ENCODE measurements around the gene RILP. TPM values are rescaled to one million over a fixed set of nuclear protein-coding genes. Genes with fewer than 3 reads are reported as not detected.

RILP gene
- total and polyA plus RNA-seq, 2 of the 4 experiments (the other 2 are of a cell fraction), result 3.9 to 6.0 TPM

DNA sequence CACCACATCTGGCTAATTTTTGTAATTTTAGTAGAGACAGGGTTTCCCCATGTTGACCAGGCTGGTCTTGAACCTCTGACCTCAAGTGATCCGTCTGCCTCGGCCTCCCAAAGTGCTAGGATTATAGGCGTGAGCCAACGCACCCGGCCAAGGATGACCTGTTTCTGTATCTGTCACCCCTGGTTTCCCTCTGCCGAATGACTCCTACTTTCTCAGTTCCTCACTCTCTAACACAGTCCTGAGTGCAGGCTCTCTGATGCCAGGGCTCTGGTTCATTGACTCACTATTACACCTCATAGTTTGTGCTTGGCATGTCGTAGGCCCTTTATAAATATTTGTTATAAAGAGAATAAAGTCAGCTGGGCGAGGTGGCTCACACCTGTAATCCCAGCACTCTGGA lies 45.7 kb upstream of the RILP start:
- WGBS, 2 experiments (ENCODE audit: extremely low coverage in 2 of 2, insufficient read length in 1 of 2), result no CpG with 5 or more reads among the region's 8 CpGs
- no peak overlapping the region for H3K56ac ChIP-seq (ENCODE audit: extremely low read depth, insufficient read depth, low read length)

More for the DNA sequence above, 45.7 kb upstream of the RILP start:
- intact Hi-C loops (cut with micrococcal nuclease) (no loop called here), in situ Hi-C loops (cut with MboI; ENCODE audit: low sequenced_read_pairs) (no loop called here), dilution Hi-C loops (cut with HindIII; ENCODE audit: low sequenced_read_pairs, unreplicated experiment) (no loop called here)
- Histone ChIP-seq H2AK5ac (ENCODE audit: low read depth, low read length) (no peak overlapping the region), H3K4ac (ENCODE audit: low read depth, low read length) (no peak overlapping the region), H3K36me3 (ENCODE audit: control insufficient read depth, insufficient read depth, low read length) (no peaks in the 10 kb centered on the region), H2BK120ac (ENCODE audit: low read depth, low read length) (no peak overlapping the region), H3K79me1 (ENCODE audit: low read depth in 1 of 2, low read length in 2 of 2) (no peaks in the 10 kb centered on the region), H3K9me1 (ENCODE audit: insufficient read depth, low read length) (no peaks in the 10 kb centered on the region), H3K23ac (ENCODE audit: low read depth, low read length) (no peak overlapping the region), H3K4me3 (ENCODE audit: insufficient read depth, low read depth, low read length) (no peak overlapping the region), H2AK9ac (replicated peaks; ENCODE audit: low read depth, low read length, poor library complexity) (no peak overlapping the region), H2BK20ac (ENCODE audit: low read depth, low read length) (no peak overlapping the region), H2BK15ac (ENCODE audit: low read depth, low read length) (no peak overlapping the region), H3K9me3 (ENCODE audit: control insufficient read depth, insufficient read depth, low read length) (peaks cover 3% of the 10 kb centered on the region; the same call in 1 of the 2 replicates), H3K27me3 (ENCODE audit: control insufficient read depth, insufficient read depth, low read length) (no peaks in the 10 kb centered on the region), H4K91ac (ENCODE audit: insufficient read depth, low read depth, low read length) (no peak overlapping the region), H4K8ac (ENCODE audit: low read depth in 2 of 2, low read length in 2 of 2) (no peak overlapping the region), H3K9ac (ENCODE audit: low read depth, low read length) (no peak overlapping the region), H4K20me1 (ENCODE audit: insufficient read depth, low read length) (no peaks in the 10 kb centered on the region), H2AFZ (replicated peaks; ENCODE audit: low read length, poor library complexity) (no peak overlapping the region), H3K27ac (ENCODE audit: insufficient read depth, low read length) (no peak overlapping the region), H3K4me2 (ENCODE audit: low read depth, low read length) (no peak overlapping the region), H3K14ac (replicated peaks; ENCODE audit: low read depth, low read length) (no peak overlapping the region), H2BK5ac (ENCODE audit: low read depth, low read length, poor library complexity, severe bottlenecking) (no peak overlapping the region), H3K18ac (ENCODE audit: low read depth, low read length) (no peak overlapping the region), H3K4me1 (ENCODE audit: control insufficient read depth, insufficient read depth, low read length) (peaks cover 4% of the 10 kb centered on the region; the same call in 1 of the 2 replicates), H4K5ac (ENCODE audit: low read depth, low read length) (no peak overlapping the region)
- ChIA-PET CTCF (no interaction called here), POLR2A (ENCODE audit: unreplicated experiment) (no interaction called here)
- ATAC-seq (ENCODE audit: low read depth) (no peak), DNase-seq (no peak)
- TF ChIP-seq MAFK (IDR thresholded peaks at IDR 0.05; ENCODE audit: low read depth, low read length) (no peak), CEBPB (IDR thresholded peaks at IDR 0.05; ENCODE audit: low read depth, low read length) (no peak), RCOR1 (IDR thresholded peaks at IDR 0.05; ENCODE audit: insufficient replicate concordance, low read length) (no peak), SMC3 (IDR thresholded peaks at IDR 0.05; ENCODE audit: low read depth, low read length) (no peak), POLR2A (IDR thresholded peaks at IDR 0.05; ENCODE audit: low read depth, low read length) (no peak), MXI1 (IDR thresholded peaks at IDR 0.05; ENCODE audit: borderline replicate concordance, low read depth, low read length) (no peak), BHLHE40 (IDR thresholded peaks at IDR 0.05; ENCODE audit: low read depth, low read length) (no peak), ELK1 (IDR thresholded peaks at IDR 0.05; ENCODE audit: borderline replicate concordance, low read depth, low read length) (no peak), FOS (IDR thresholded peaks at IDR 0.05; ENCODE audit: low read depth, low read length) (no peak), NFE2L2 (IDR thresholded peaks at IDR 0.05; ENCODE audit: low read depth, low read length) (no peak), MAZ (IDR thresholded peaks at IDR 0.05; ENCODE audit: borderline replicate concordance, low read depth, low read length) (no peak), RFX5 (IDR thresholded peaks at IDR 0.05; ENCODE audit: low read depth, low read length) (no peak), CHD1 (IDR thresholded peaks at IDR 0.05; ENCODE audit: low read depth, low read length) (no peak), RAD21 (IDR thresholded peaks at IDR 0.05; ENCODE audit: low read length) (no peak)
- TF ChIP-seq, protein P1, sequence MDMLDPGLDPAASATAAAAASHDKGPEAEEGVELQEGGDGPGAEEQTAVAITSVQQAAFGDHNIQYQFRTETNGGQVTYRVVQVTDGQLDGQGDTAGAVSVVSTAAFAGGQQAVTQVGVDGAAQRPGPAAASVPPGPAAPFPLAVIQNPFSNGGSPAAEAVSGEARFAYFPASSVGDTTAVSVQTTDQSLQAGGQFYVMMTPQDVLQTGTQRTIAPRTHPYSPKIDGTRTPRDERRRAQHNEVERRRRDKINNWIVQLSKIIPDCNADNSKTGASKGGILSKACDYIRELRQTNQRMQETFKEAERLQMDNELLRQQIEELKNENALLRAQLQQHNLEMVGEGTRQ (IDR thresholded peaks at IDR 0.05; ENCODE audit: low read depth, low read length), result no peak
- TF ChIP-seq, protein P2, sequence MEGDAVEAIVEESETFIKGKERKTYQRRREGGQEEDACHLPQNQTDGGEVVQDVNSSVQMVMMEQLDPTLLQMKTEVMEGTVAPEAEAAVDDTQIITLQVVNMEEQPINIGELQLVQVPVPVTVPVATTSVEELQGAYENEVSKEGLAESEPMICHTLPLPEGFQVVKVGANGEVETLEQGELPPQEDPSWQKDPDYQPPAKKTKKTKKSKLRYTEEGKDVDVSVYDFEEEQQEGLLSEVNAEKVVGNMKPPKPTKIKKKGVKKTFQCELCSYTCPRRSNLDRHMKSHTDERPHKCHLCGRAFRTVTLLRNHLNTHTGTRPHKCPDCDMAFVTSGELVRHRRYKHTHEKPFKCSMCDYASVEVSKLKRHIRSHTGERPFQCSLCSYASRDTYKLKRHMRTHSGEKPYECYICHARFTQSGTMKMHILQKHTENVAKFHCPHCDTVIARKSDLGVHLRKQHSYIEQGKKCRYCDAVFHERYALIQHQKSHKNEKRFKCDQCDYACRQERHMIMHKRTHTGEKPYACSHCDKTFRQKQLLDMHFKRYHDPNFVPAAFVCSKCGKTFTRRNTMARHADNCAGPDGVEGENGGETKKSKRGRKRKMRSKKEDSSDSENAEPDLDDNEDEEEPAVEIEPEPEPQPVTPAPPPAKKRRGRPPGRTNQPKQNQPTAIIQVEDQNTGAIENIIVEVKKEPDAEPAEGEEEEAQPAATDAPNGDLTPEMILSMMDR (conservative IDR thresholded peaks at IDR 0.05; ENCODE audit: low read depth, low read length), result no peak
- BruUV-seq (replicated peaks), result no TSS peak

All from IMR-90 (cell line).